Upper lobe of left lung (tissue), 4 donors: Measurements from ENCODE around the gene CRYZL1.

ENCODE experiments used
- EP300 ChIP-seq, 4 donors: sonication (generic); formaldehyde crosslinking; IDR thresholded peaks; one replicate each; pipeline ENCODE4 v1.5.1; 2017; ENCODE audit warnings: antibody characterized with exemption in 4 of 4, control low read depth in 2 of 4
- POLR2AphosphoS5 ChIP-seq, 2 donors: sonication (generic); formaldehyde crosslinking; IDR thresholded peaks; one replicate each; pipeline ENCODE4 v1.5.1; 2017; ENCODE audit warnings: antibody characterized with exemption in 2 of 2
- TF ChIP-seq, protein P1 (sequence below), 6 experiments: fragments of 450-650 bp in 4 of 6; fragments of 200-600 bp in 2 of 6; sonication (generic) in 2 of 6; IDR thresholded peaks; one replicate each; pipeline ENCODE4 v1.5.1; 2016 to 2019; ENCODE audit warnings: antibody characterized with exemption in 6 of 6

- TF ChIP-seq, protein P1, sequence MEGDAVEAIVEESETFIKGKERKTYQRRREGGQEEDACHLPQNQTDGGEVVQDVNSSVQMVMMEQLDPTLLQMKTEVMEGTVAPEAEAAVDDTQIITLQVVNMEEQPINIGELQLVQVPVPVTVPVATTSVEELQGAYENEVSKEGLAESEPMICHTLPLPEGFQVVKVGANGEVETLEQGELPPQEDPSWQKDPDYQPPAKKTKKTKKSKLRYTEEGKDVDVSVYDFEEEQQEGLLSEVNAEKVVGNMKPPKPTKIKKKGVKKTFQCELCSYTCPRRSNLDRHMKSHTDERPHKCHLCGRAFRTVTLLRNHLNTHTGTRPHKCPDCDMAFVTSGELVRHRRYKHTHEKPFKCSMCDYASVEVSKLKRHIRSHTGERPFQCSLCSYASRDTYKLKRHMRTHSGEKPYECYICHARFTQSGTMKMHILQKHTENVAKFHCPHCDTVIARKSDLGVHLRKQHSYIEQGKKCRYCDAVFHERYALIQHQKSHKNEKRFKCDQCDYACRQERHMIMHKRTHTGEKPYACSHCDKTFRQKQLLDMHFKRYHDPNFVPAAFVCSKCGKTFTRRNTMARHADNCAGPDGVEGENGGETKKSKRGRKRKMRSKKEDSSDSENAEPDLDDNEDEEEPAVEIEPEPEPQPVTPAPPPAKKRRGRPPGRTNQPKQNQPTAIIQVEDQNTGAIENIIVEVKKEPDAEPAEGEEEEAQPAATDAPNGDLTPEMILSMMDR (IDR thresholded peaks at IDR 0.05) = no peak
- no peak for TF ChIP-seq POLR2AphosphoS5 (IDR thresholded peaks at IDR 0.05)
- TF ChIP-seq EP300 (IDR thresholded peaks at IDR 0.05) = no peak
Observed at GRCh38 chr21:33539616-33540015, 101.9 kb downstream of the CRYZL1 start.
